Progenitor cell of endocrine pancreas (in vitro differentiated cells): ENCODE results near the gene ZNF883. TPM values are rescaled to one million over a fixed set of nuclear protein-coding genes. Genes with fewer than 3 reads are reported as not detected.

Experiments used
- DNase-seq: peaks from one replicate; pipeline ENCODE4 v3.0.0; 2021; ENCODE audit warnings: low spot score; ENCODE audit not compliant: unreplicated experiment
- H3K27ac Mint-ChIP-seq: 2 replicates; pipeline ENCODE4 v1.8.0; 2021; ENCODE audit warnings: mild to moderate bottlenecking, moderate library complexity, mixed read lengths
- H3K27me3 Mint-ChIP-seq: 2 replicates; pipeline ENCODE4 v1.8.0; 2021; ENCODE audit warnings: mixed read lengths
- H3K36me3 Mint-ChIP-seq: 2 replicates; pipeline ENCODE4 v1.8.0; 2022; ENCODE audit warnings: mixed read lengths; ENCODE audit not compliant: insufficient read depth
- H3K4me1 Mint-ChIP-seq: 2 replicates; pipeline ENCODE4 v1.8.0; 2021; ENCODE audit warnings: low read depth, mixed read lengths
- H3K4me3 Mint-ChIP-seq: 2 replicates; pipeline ENCODE4 v1.8.0; 2021; ENCODE audit warnings: low read depth, mild to moderate bottlenecking, moderate library complexity, mixed read lengths
- H3K9me3 Mint-ChIP-seq: 2 replicates; pipeline ENCODE4 v1.8.0; 2021; ENCODE audit warnings: low read depth, mixed read lengths
- CTCF ChIP-seq: fragments of 200-600 bp; sonication (generic); IDR thresholded peaks from one replicate; pipeline ENCODE4 v1.5.0; 2021; ENCODE audit warnings: antibody characterized with exemption, mild to moderate bottlenecking; ENCODE audit not compliant: unreplicated experiment
- total RNA-seq: library from RNA; stranded (reverse); gene quantifications from 2 replicates; pipeline ENCODE4 v1.2.1, GENCODE V29; 2021

The ZNF883 gene
- total RNA-seq, 1 donor from 2014 or later, result 16.5 TPM

DNA sequence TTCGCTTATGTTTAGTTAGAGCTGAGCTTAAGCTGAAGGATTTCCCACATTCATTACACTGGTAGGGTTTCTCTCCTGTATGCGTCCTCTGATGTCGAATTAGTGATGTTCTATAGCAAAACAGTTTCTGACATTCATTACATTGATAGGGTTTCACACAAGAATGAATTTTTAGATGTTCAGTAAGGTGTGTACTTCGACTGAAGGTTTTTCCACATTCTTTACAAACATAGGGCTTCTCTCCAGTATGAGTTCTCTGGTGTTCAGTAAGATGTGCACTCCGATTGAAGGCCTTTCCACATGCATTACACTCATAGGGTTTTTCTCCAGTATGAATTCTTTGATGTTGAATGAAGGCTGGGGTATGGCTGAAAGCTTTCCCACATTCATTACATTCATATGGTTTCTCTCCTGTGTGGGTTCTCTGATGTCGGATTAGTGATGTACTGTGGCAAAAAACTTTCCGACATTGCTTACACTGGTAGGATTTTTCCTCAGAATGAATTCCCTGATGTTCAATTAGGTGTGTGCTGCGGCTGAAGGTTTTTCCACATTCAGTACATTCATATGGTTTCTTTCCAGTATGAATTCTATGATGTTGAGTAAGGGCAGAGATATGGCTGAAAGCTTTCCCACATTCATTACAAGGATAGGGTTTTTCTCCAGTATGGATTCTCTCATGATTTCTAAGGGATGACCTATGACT, 14.6 kb downstream of the ZNF883 start:
- peaks cover 60% of the 10 kb centered on the region for H3K36me3 Mint-ChIP-seq
- peaks cover 71% of the 10 kb centered on the region for H3K9me3 Mint-ChIP-seq
- no peak for DNase-seq
- peak overlapping the region; percentile 83 for H3K27ac Mint-ChIP-seq
- no peak for TF ChIP-seq CTCF
- no peaks in the 10 kb centered on the region for H3K4me1 Mint-ChIP-seq
- H3K27me3 Mint-ChIP-seq, result no peaks in the 10 kb centered on the region
- no peak overlapping the region for H3K4me3 Mint-ChIP-seq

GRCh38 chr9:112971415-112971814, 40.6 kb downstream of the ZNF883 start:
- no peaks in the 10 kb centered on the region for H3K4me1 Mint-ChIP-seq
- H3K27ac Mint-ChIP-seq, result no peak overlapping the region
- no peak for DNase-seq
- no peak overlapping the region for H3K4me3 Mint-ChIP-seq
- no peaks in the 10 kb centered on the region for H3K36me3 Mint-ChIP-seq
- H3K27me3 Mint-ChIP-seq, result peaks cover 37% of the 10 kb centered on the region
- peaks cover 4% of the 10 kb centered on the region for H3K9me3 Mint-ChIP-seq
- TF ChIP-seq CTCF, result peak; percentile 55

- H3K9me3 Mint-ChIP-seq, result peaks cover 3% of the 10 kb centered on the region
- no peaks in the 10 kb centered on the region for H3K36me3 Mint-ChIP-seq
- H3K4me1 Mint-ChIP-seq, result no peaks in the 10 kb centered on the region
- TF ChIP-seq CTCF, result no peak
- no peak overlapping the region for H3K4me3 Mint-ChIP-seq
- no peak overlapping the region for H3K27ac Mint-ChIP-seq
- no peak for DNase-seq
- peaks cover 37% of the 10 kb centered on the region for H3K27me3 Mint-ChIP-seq
Measured at GRCh38 chr9:112970939-112971338, 41.1 kb downstream of the ZNF883 start.

GRCh38 chr9:112969730-112970129, 42.3 kb downstream of the ZNF883 start:
- H3K36me3 Mint-ChIP-seq, result no peaks in the 10 kb centered on the region
- no peak overlapping the region for H3K4me3 Mint-ChIP-seq
- H3K27me3 Mint-ChIP-seq, result peaks cover 37% of the 10 kb centered on the region
- no peak overlapping the region for H3K27ac Mint-ChIP-seq
- no peaks in the 10 kb centered on the region for H3K4me1 Mint-ChIP-seq
- no peaks in the 10 kb centered on the region for H3K9me3 Mint-ChIP-seq
- no peak for DNase-seq
- no peak for TF ChIP-seq CTCF

- H3K4me3 Mint-ChIP-seq, result no peak overlapping the region
- no peaks in the 10 kb centered on the region for H3K4me1 Mint-ChIP-seq
- peaks cover 44% of the 10 kb centered on the region for H3K27me3 Mint-ChIP-seq
- no peaks in the 10 kb centered on the region for H3K36me3 Mint-ChIP-seq
- no peak for DNase-seq
- no peak overlapping the region for H3K27ac Mint-ChIP-seq
- no peak for TF ChIP-seq CTCF
- peaks cover 4% of the 10 kb centered on the region for H3K9me3 Mint-ChIP-seq
Measured at GRCh38 chr9:112955550-112955949, 56.4 kb downstream of the ZNF883 start.
